Measurements from ENCODE around the gene NELFE. TPM values are rescaled to one million over a fixed set of nuclear protein-coding genes. Genes with fewer than 3 reads are reported as not detected.
"Not testable (repeated sequence)": the region's sequence is repeated elsewhere in the genome, so short reads cannot be mapped to it uniquely, and the experiment has no call there.

The NELFE gene
- total RNA-seq, 1 experiment from 2014 or later: 91.4 TPM

DNA sequence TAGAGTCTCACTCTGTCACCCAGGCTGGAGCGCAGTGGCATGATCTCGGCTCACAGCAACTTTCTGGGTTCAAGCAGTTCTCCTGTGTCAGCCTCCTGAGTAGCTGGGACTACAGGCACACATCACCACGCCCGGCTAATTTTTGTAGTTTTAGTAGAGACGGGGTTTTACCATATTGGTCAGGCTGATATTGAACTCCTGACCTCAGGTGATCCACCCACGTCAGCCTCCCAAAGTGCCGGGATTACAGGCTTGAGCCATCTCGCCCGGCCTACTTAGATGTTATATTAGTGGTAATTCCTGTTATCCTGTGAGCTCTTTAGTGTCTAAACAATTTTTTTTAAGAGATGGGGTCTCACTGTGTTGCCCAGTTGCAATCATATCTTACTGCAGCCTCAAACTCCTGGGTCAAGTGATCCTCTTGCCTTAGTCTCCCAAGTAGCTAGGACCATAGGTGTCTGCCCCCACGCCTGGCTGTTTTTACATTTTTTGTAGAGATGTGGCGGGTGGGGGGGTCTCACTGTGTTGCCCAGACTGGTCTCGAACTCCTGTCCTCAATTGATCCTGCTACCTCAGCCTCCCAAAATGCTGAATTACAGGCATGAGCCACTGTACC, 19.2 kb upstream of the NELFE start:
- H3K4ac ChIP-seq (ENCODE audit: low read depth, low read length): no peak overlapping the region
- H4K20me1 ChIP-seq (ENCODE audit: control insufficient read depth, insufficient read depth, insufficient read length): no peaks in the 10 kb centered on the region
- peaks cover 5 to 7% of the 10 kb centered on the region in 2 experiments for H3K4me1 Mint-ChIP-seq
- no peaks in the 10 kb centered on the region for H3K27me3 ChIP-seq (ENCODE audit: insufficient read depth, low read length)
- peaks cover 1% of the 10 kb centered on the region; the same call in 1 of the 2 replicates for H3K4me1 ChIP-seq (ENCODE audit: insufficient read depth, low read length)
- no peaks in the 10 kb centered on the region for H3K79me1 ChIP-seq (ENCODE audit: insufficient read depth, low read depth, low read length, poor library complexity, severe bottlenecking)
- no peak overlapping the region for H4K8ac ChIP-seq (replicated peaks; ENCODE audit: insufficient read length, low read depth, low read length)
- H2AK5ac ChIP-seq (ENCODE audit: insufficient read length, low read length): no peak overlapping the region
- peaks cover 13 to 36% (median 27%) of the 10 kb centered on the region in 3 experiments for H3K36me3 Mint-ChIP-seq (ENCODE audit: insufficient read depth in 1 of 3, low read depth in 3 of 3)
- H3K23ac ChIP-seq (ENCODE audit: insufficient read length, low read depth, low read length): no peak overlapping the region
- H4K91ac ChIP-seq (ENCODE audit: insufficient read length, low read depth, low read length): no peak overlapping the region
- no peak overlapping the region for H2BK120ac ChIP-seq (ENCODE audit: low read depth, low read length, poor library complexity, severe bottlenecking)
- H3T11ph ChIP-seq (ENCODE audit: low read length): no peak overlapping the region
- no peak overlapping the region for H3K4me2 ChIP-seq (ENCODE audit: insufficient read depth, insufficient read length, low read length)
- no peaks in the 10 kb centered on the region for H3K79me2 ChIP-seq (ENCODE audit: insufficient read depth, low read length)
- H3K56ac ChIP-seq (ENCODE audit: insufficient read length, low read depth, low read length): no peak overlapping the region
- H2BK12ac ChIP-seq (ENCODE audit: insufficient read length, low read depth, low read length): no peak overlapping the region
- no peak overlapping the region for H4K5ac ChIP-seq (ENCODE audit: insufficient read length, low read depth, low read length)
- H3K9ac ChIP-seq (ENCODE audit: extremely low read depth, insufficient read length, low read length): no peak overlapping the region
- H3K14ac ChIP-seq (ENCODE audit: insufficient read depth, low read length): no peak overlapping the region
- no peak overlapping the region for H2BK20ac ChIP-seq (ENCODE audit: low read depth, low read length, poor library complexity, severe bottlenecking)
- peaks cover 2% of the 10 kb centered on the region for H3K23me2 ChIP-seq (ENCODE audit: insufficient read length, low read depth, low read length, poor library complexity, severe bottlenecking)
- H3K27me3 Mint-ChIP-seq (ENCODE audit: low read depth): no peaks in the 10 kb centered on the region
- no peak overlapping the region for H2BK5ac ChIP-seq (ENCODE audit: insufficient read length, low read length)
- H3K9me3 Mint-ChIP-seq: peaks cover 6 to 13% of the 10 kb centered on the region in 2 experiments
- H3K9me3 ChIP-seq (ENCODE audit: control insufficient read depth, low read depth, low read length): no peaks in the 10 kb centered on the region
- no CpG with 5 or more reads among the region's 12 CpGs for WGBS (ENCODE audit: extremely low coverage, insufficient read length, low lambda C conversion rate)
- no peak for DNase-seq
- H3K4me3 Mint-ChIP-seq: no peak overlapping the region
- no peak for TF ChIP-seq CTCF (conservative IDR thresholded peaks at IDR 0.05)
- no peak overlapping the region for H3K27ac ChIP-seq (ENCODE audit: insufficient read length, low read depth, low read length)
- H2AFZ ChIP-seq (ENCODE audit: low read length): no peak overlapping the region
- H3K27ac Mint-ChIP-seq: no peak overlapping the region
- H3K18ac ChIP-seq (ENCODE audit: insufficient read length, low read depth, low read length): no peak overlapping the region
- H2BK15ac ChIP-seq (ENCODE audit: low read depth, low read length): no peak overlapping the region

- H2AFZ ChIP-seq (ENCODE audit: low read length); H3K4ac ChIP-seq (ENCODE audit: low read depth, low read length); H3K56ac ChIP-seq (ENCODE audit: insufficient read length, low read depth, low read length); H2BK5ac ChIP-seq (ENCODE audit: insufficient read length, low read length); H3K27me3 ChIP-seq (ENCODE audit: insufficient read depth, low read length); H3K4me1 ChIP-seq (ENCODE audit: insufficient read depth, low read length); H2BK20ac ChIP-seq (ENCODE audit: low read depth, low read length, poor library complexity, severe bottlenecking); H4K5ac ChIP-seq (ENCODE audit: insufficient read length, low read depth, low read length); H4K8ac ChIP-seq (replicated peaks; ENCODE audit: insufficient read length, low read depth, low read length); DNase-seq; H3K79me2 ChIP-seq (ENCODE audit: insufficient read depth, low read length); H3K9ac ChIP-seq (ENCODE audit: extremely low read depth, insufficient read length, low read length); H3K79me1 ChIP-seq (ENCODE audit: insufficient read depth, low read depth, low read length, poor library complexity, severe bottlenecking); H3K23me2 ChIP-seq (ENCODE audit: insufficient read length, low read depth, low read length, poor library complexity, severe bottlenecking); H3K4me2 ChIP-seq (ENCODE audit: insufficient read depth, insufficient read length, low read length); H3T11ph ChIP-seq (ENCODE audit: low read length); H2BK120ac ChIP-seq (ENCODE audit: low read depth, low read length, poor library complexity, severe bottlenecking); H4K91ac ChIP-seq (ENCODE audit: insufficient read length, low read depth, low read length); H3K18ac ChIP-seq (ENCODE audit: insufficient read length, low read depth, low read length); H2BK12ac ChIP-seq (ENCODE audit: insufficient read length, low read depth, low read length); H3K4me3 Mint-ChIP-seq; H3K27ac ChIP-seq (ENCODE audit: insufficient read length, low read depth, low read length); H2BK15ac ChIP-seq (ENCODE audit: low read depth, low read length); H2AK5ac ChIP-seq (ENCODE audit: insufficient read length, low read length); H3K27ac Mint-ChIP-seq; H3K27me3 Mint-ChIP-seq (ENCODE audit: low read depth); H4K20me1 ChIP-seq (ENCODE audit: control insufficient read depth, insufficient read depth, insufficient read length); H3K9me3 ChIP-seq (ENCODE audit: control insufficient read depth, low read depth, low read length); H3K23ac ChIP-seq (ENCODE audit: insufficient read length, low read depth, low read length); H3K14ac ChIP-seq (ENCODE audit: insufficient read depth, low read length): not testable (repeated sequence)
- Mint-ChIP-seq H3K36me3 (ENCODE audit: insufficient read depth in 1 of 3, low read depth in 3 of 3) (peaks cover 13 to 36% (median 29%) of the 10 kb centered on the region in 3 experiments), H3K9me3 (peaks cover 6 to 13% of the 10 kb centered on the region in 2 experiments), H3K4me1 (peaks cover 8 to 11% of the 10 kb centered on the region in 2 experiments)
- no CpG with 5 or more reads among the region's 30 CpGs for WGBS (ENCODE audit: extremely low coverage, insufficient read length, low lambda C conversion rate)
These were observed 17.3 kb upstream of the NELFE start for GRCh38 chr6:31976065-31976464.

Measured in H9 (cell line).